Epithelial cell of esophagus (primary cell): ENCODE measurements around the gene SLC25A36.
"Not testable (repeated sequence)": the region's sequence is repeated elsewhere in the genome, so short reads cannot be mapped to it uniquely, and the experiment has no call there.

Experiments
- DNase-seq: peaks from one replicate; pipeline ENCODE4 v3.0.0; 2010; ENCODE audit warnings: low read depth
- H3K4me3 ChIP-seq: 2 replicates; pipeline ENCODE4 v1.5.1; 2011; ENCODE audit warnings: mild to moderate bottlenecking, low read length, control low read depth
- CTCF ChIP-seq: IDR thresholded peaks from 2 replicates; pipeline ENCODE4 v1.5.1; 2011; ENCODE audit warnings: low read depth, mild to moderate bottlenecking, low read length, control low read depth, inconsistent platforms; ENCODE audit not compliant: insufficient read depth; ENCODE audit errors: missing control alignments

Gene SLC25A36

GRCh38 chr3:140980663-140981062 is 39.0 kb downstream of the SLC25A36 start:
- no peak overlapping the region for H3K4me3 ChIP-seq
- no peak for TF ChIP-seq CTCF
- DNase-seq, result no peak

GRCh38 chr3:140987792-140988191 is 46.2 kb downstream of the SLC25A36 start:
- DNase-seq, result not testable (repeated sequence)

GRCh38 chr3:140994316-140994715 is 52.7 kb downstream of the SLC25A36 start:
- DNase-seq, result no peak
- no peak overlapping the region for H3K4me3 ChIP-seq
- TF ChIP-seq CTCF, result no peak

More at GRCh38 chr3:140987792-140988191, 46.2 kb downstream of the SLC25A36 start:
- H3K4me3 ChIP-seq, result not testable (repeated sequence)

- not testable (repeated sequence) for H3K4me3 ChIP-seq, DNase-seq
These were observed 53.2 kb downstream of the SLC25A36 start for GRCh38 chr3:140994861-140995260.

- TF ChIP-seq CTCF, result no peak
- no peak for DNase-seq
- H3K4me3 ChIP-seq, result no peak overlapping the region
These were observed 54.2 kb downstream of the SLC25A36 start for GRCh38 chr3:140995881-140996280.

GRCh38 chr3:141000027-141000663 is 58.5 kb downstream of the SLC25A36 start:
- peak; percentile 83 for TF ChIP-seq CTCF
- DNase-seq, result peak; percentile 70

GRCh38 chr3:141000686-141001085 is 59.0 kb downstream of the SLC25A36 start:
- H3K4me3 ChIP-seq, result no peak overlapping the region
- DNase-seq, result peak; percentile 41
- TF ChIP-seq CTCF, result no peak

More at GRCh38 chr3:141000027-141000663, 58.5 kb downstream of the SLC25A36 start:
- H3K4me3 ChIP-seq, result no peak overlapping the region

- no peak overlapping the region for H3K4me3 ChIP-seq
- DNase-seq, result no peak
- no peak for TF ChIP-seq CTCF
These were observed 64.7 kb downstream of the SLC25A36 start for GRCh38 chr3:141006344-141006743.
